Measurements from ENCODE around the gene LMX1B. TPM values are rescaled to one million over a fixed set of nuclear protein-coding genes. Genes with fewer than 3 reads are reported as not detected.

The LMX1B gene
- polyA plus RNA-seq: 0.26 TPM in 1 of 2 replicates, not detected in the other
- not detected in 2 replicates for polyA minus RNA-seq

GRCh38 chr9:126613651-126614050, at the start of gene LMX1B:
Gene LMX1B (plus strand): TSS chr9:126613928. CDS start chr9:126614450, 522 bp downstream.
- TF ChIP-seq EZH2 (IDR thresholded peaks at IDR 0.05; ENCODE audit: borderline replicate concordance, insufficient read depth, low read length, poor library complexity, severe bottlenecking) (no peak), SMC3 (conservative IDR thresholded peaks at IDR 0.05; ENCODE audit: poor library complexity) (no peak), RAD21 (conservative IDR thresholded peaks at IDR 0.05) (no peak), REST (IDR thresholded peaks at IDR 0.05; ENCODE audit: borderline replicate concordance) (no peak), EP300 (conservative IDR thresholded peaks at IDR 0.05; ENCODE audit: poor library complexity, severe bottlenecking) (no peak), MXI1 (conservative IDR thresholded peaks at IDR 0.05; ENCODE audit: poor library complexity, severe bottlenecking) (no peak), CTCF (IDR thresholded peaks at IDR 0.05; ENCODE audit: poor library complexity, severe bottlenecking) (no peak), TAF1 (IDR thresholded peaks at IDR 0.05; ENCODE audit: low read depth) (no peak), POLR2AphosphoS5 (IDR thresholded peaks at IDR 0.05) (no peak)
- no peak within 1 kb of the TSS for H3K4me3 ChIP-seq (ENCODE audit: low read length)
- H3K79me2 ChIP-seq (replicated peaks; ENCODE audit: insufficient read depth, low read length): no peaks in the 10 kb centered on the region
- H3K9ac ChIP-seq (ENCODE audit: low read length): no peak within 1 kb of the TSS
- no peaks in the 10 kb centered on the region for H4K20me1 ChIP-seq (ENCODE audit: insufficient read depth)
- no peaks in the 10 kb centered on the region for H3K9me2 ChIP-seq (ENCODE audit: insufficient read depth, low read length)
- no peaks in the 10 kb centered on the region for H3F3A ChIP-seq (ENCODE audit: insufficient read depth, low read length, poor library complexity, severe bottlenecking)
- no peak within 1 kb of the TSS for H3K4me2 ChIP-seq (ENCODE audit: low read length)
- no peak within 1 kb of the TSS for H2AFZ ChIP-seq (ENCODE audit: low read depth, low read length)
- no peaks in the 10 kb centered on the region for H3K36me3 ChIP-seq (ENCODE audit: insufficient read depth, low read length)
- H3K9me3 ChIP-seq (ENCODE audit: low read length): no peaks in the 10 kb centered on the region
- H3K27me3 ChIP-seq (ENCODE audit: insufficient read depth, low read depth, low read length): peaks cover 94% of the 10 kb centered on the region
- H3K27ac ChIP-seq (ENCODE audit: low read length): no peak within 1 kb of the TSS

DNA sequence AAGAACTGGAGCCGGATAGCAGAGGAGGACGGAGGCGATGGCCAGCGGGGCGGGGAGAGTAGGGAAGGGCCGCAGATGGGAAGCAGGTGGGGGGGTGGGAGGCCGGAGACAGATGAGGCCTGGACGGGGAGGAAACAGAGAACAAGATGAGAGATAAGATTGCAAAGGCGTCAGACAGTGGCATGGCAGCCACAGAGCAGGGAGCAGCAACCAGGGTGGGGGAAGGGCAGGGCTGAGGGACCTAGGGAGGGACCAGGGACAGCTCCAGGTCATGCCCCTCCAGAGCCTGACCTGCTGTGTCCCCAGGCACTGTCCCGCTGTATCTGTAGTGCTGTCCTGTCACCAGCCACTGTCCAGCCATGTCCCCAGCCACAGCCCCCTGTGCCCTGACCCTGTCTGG, 49.6 kb upstream of the LMX1B start:
- Histone ChIP-seq H3K27me3 (ENCODE audit: insufficient read depth, low read depth, low read length) (no peaks in the 10 kb centered on the region), H3K9me2 (ENCODE audit: insufficient read depth, low read length) (no peaks in the 10 kb centered on the region), H3F3A (ENCODE audit: insufficient read depth, low read length, poor library complexity, severe bottlenecking) (no peaks in the 10 kb centered on the region), H2AFZ (ENCODE audit: low read depth, low read length) (no peak overlapping the region), H3K4me3 (ENCODE audit: low read length) (no peak overlapping the region), H3K9ac (ENCODE audit: low read length) (no peak overlapping the region), H3K36me3 (ENCODE audit: insufficient read depth, low read length) (no peaks in the 10 kb centered on the region), H3K79me2 (replicated peaks; ENCODE audit: insufficient read depth, low read length) (no peaks in the 10 kb centered on the region), H3K4me2 (ENCODE audit: low read length) (no peak overlapping the region), H4K20me1 (ENCODE audit: insufficient read depth) (no peaks in the 10 kb centered on the region), H3K9me3 (ENCODE audit: low read length) (no peaks in the 10 kb centered on the region), H3K27ac (ENCODE audit: low read length) (no peak overlapping the region)
- no peak for TF ChIP-seq RAD21 (conservative IDR thresholded peaks at IDR 0.05)
- no peak for TF ChIP-seq CTCF (IDR thresholded peaks at IDR 0.05; ENCODE audit: poor library complexity, severe bottlenecking)
- TF ChIP-seq MXI1 (conservative IDR thresholded peaks at IDR 0.05; ENCODE audit: poor library complexity, severe bottlenecking): no peak
- no peak for TF ChIP-seq TAF1 (IDR thresholded peaks at IDR 0.05; ENCODE audit: low read depth)
- TF ChIP-seq EZH2 (IDR thresholded peaks at IDR 0.05; ENCODE audit: borderline replicate concordance, insufficient read depth, low read length, poor library complexity, severe bottlenecking): no peak
- TF ChIP-seq SMC3 (conservative IDR thresholded peaks at IDR 0.05; ENCODE audit: poor library complexity): no peak
- TF ChIP-seq EP300 (conservative IDR thresholded peaks at IDR 0.05; ENCODE audit: poor library complexity, severe bottlenecking): no peak
- TF ChIP-seq POLR2AphosphoS5 (IDR thresholded peaks at IDR 0.05): no peak
- no peak for TF ChIP-seq REST (IDR thresholded peaks at IDR 0.05; ENCODE audit: borderline replicate concordance)

Measured in neural cell (in vitro differentiated cells).